HG02623 (cell line): ENCODE results near the gene SCO2.

Experiments used
- ATAC-seq: cut with Tn5 transposase; IDR thresholded peaks from one replicate; pipeline ENCODE4 v1.9.1; 2021; ENCODE audit warnings: moderate library complexity; ENCODE audit not compliant: unreplicated experiment

Gene SCO2

DNA sequence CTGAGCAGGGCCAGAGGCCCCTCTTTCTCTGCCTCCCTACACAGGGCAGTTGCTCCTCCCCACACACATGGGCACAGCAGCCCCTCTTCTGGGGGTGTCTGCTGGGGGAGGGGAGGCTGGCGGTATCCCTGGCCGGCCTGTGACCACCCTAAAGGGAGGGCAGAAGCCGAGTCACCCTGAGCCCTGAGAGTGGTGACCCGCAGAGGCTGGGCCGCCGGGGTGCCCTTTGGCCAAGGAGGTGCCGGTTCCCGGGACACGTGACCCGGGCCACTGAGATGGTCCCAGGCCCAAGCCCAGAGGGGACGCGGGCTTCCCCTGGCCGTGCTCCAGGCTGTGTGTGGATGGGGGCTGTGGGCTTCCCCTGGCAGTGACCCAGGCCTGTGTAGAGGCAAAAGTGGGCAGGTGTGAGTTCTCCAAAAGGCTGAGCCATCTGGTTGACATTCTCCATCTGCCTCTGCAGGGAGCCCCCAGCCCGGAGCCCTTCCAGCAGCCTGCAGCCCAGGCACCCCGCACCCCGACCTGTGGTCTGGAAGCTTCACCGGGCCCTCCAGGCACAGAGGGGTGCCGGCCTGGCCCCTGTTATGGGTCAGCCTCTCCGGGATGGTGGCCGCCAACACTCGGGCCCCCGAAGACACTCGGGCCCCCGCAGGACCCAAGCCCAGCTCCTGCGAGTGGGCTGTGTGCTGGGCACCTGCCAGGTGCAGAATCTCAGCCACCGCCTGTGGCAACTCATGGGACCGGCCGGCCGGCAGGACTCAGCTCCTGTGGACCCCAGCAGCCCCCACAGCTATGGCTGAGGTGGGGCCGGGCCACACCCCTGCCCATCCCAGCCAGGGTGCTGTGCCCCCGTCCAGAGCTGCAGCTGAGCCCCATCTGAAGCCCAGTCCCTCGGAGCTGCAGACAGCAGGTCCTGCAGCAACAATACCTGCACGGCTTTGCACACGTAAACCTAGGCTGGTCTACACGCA, 43.0 kb downstream of the SCO2 start:
- ATAC-seq = no peak

DNA sequence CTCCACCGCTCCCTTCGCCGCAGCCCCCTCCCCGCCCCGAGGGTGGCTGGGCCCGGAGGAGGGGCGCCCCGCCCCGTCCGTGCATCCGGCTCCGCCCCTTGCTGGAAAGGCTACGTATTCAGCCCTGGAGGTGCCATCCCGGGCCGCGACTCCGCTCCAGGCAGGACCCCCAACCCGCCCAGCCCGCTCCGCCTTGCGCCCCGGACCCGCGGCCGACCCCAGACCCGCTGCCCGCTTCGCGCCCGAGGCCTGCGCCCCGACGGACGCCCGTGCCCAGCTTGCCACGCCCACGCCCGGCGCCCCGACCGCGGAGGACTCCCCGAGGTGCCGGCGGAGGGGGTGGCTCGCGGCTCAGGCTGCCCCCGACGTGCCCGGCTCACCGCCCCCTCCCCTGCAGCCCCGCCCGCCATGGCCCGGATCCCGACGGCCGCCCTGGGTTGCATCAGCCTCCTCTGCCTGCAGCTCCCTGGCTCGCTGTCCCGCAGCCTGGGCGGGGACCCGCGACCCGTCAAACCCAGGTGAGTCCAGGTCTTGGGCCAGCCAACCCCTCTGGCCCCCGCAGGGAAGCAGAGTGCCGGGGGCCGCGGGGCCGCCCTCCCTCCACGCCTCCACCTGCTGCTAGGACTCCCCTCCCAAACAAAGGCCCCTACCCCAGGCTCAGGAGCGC, 43.8 kb downstream of the SCO2 start, which contains the start of gene ADM2:
ADM2 (plus strand) TSS at position 104 of the 667 bp plus-strand sequence; CDS start at position 409, 305 bp downstream.
- no peak for ATAC-seq

DNA sequence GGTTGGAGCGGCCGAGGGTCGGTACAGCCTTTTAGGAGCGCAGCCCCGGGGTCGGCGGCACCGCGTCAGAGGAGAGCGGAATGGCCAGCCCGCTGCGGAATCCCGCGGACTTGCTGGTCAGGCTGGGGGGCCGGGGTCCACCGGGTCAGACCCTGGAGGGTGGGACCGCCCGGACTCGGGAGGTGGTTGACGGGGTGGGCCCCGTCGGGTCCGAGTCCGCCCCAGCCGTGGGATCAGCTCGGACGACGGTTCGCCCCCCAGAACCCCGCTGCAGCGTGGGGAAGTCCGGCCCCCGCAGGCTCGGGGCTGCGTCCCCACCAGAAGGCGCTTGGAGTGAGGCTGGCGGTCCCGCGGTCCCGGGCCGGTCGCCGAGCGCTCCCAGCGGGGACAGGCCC, 44.4 kb downstream of the SCO2 start:
- ATAC-seq = no peak

DNA sequence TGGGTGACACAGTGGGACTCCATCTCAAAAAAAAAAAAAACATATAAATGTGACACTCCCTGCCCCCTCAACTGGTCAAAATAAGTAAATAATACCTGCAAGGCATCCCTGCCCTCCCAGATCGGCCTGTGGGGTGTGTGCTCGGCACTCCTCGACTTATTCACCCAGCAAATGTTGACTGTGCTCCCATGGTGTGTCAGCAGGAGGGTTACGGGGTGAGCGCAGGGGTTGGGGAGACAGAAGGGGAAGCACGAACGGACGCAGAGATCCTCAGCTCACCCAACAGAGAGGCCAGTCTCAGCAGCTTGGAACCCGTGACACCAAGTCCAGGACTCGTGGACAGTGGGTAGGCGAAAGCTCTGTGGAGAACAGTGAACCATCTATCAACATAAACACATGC, 45.7 kb downstream of the SCO2 start:
- no peak for ATAC-seq

GRCh38 chr22:50477923-50478322, 47.5 kb downstream of the SCO2 start:
- ATAC-seq = no peak

- ATAC-seq = no peak
These were observed 48.5 kb downstream of the SCO2 start for GRCh38 chr22:50476868-50477267.

DNA sequence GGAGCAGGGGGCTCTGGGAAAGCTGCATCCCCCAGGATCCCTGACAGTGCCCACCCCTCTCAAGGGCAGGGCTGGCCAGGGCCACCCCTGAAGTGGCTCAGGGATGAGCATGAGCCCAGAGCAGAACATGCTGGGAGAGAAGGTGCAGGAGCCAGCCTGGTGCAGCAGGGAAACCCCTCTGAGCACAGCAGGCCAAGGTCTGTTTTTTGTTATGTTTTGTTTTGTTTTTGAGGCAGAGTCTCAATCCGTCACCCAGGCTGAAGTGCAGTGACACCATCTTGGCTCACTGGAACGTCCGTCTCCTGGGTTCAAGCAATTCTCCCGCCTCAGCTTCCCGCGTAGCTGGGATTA, 49.8 kb downstream of the SCO2 start:
- no peak for ATAC-seq

- peak; percentile 79 for ATAC-seq
These were observed 50.4 kb downstream of the SCO2 start, which contains the start of gene SBF1 for GRCh38 chr22:50474710-50475651. Gene SBF1, minus strand, starts transcription at chr22:50475035. Its CDS starts 195 bp downstream, at chr22:50474840.

- ATAC-seq = no peak
These were observed 51.3 kb downstream of the SCO2 start for GRCh38 chr22:50473855-50474671.
